HG03064 (cell line): ENCODE measurements around the gene VPS37B.
"Not testable (repeated sequence)": the region's sequence is repeated elsewhere in the genome, so short reads cannot be mapped to it uniquely, and the experiment has no call there.

ENCODE experiments used
- ATAC-seq: cut with Tn5 transposase; IDR thresholded peaks from one replicate; pipeline ENCODE4 v1.9.1; 2021; ENCODE audit warnings: low read depth; ENCODE audit not compliant: unreplicated experiment

The VPS37B gene

GRCh38 chr12:122884091-122884826 is 11.7 kb downstream of the VPS37B start:
- ATAC-seq, result no peak

- ATAC-seq, result no peak
These were observed 12.9 kb downstream of the VPS37B start for GRCh38 chr12:122882908-122883558.

DNA sequence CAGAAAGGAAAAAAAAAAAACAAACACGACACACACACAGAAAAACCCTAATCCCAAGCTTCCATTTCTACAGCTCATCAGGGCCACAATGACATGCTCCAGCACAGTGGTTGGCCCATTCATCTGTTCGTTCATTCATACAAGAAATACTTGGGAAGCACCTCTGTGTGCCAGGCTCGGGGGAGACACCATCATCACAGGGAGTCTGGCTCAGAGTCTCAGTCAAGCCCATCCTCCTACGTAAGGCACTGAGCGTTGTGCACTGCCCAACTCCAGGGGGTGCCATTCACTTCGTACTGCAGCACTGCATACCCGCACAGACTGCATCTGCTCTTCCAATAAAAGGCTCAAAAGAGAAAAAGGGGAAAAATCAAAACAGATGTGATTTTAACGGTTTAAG is 15.3 kb downstream of the VPS37B start:
- no peak for ATAC-seq

- no peak for ATAC-seq
These were observed 15.7 kb downstream of the VPS37B start for GRCh38 chr12:122880155-122880667.

GRCh38 chr12:122878780-122879612 is 16.9 kb downstream of the VPS37B start:
- no peak for ATAC-seq

DNA sequence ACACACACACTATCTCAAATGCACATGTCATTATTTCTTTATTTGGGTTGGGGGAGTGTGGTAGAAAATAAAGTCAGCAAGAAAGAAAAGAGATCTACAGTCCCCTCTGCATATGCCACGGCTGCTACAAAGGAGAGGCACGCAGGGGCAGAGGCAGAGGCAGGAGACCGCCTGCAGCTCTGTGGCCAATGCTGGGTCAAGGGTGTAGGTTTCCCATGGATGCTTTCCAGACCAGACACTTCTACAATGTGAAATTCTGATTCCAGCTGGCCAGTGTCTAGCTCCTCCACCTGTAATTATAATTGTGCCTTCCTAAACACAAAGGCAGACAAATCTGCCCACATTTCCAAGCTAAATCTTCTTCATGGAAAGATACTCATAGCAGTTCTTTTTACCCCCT is 19.2 kb downstream of the VPS37B start:
- no peak for ATAC-seq

- ATAC-seq, result not testable (repeated sequence)
These were observed 19.6 kb downstream of the VPS37B start for GRCh38 chr12:122876281-122876680.

DNA sequence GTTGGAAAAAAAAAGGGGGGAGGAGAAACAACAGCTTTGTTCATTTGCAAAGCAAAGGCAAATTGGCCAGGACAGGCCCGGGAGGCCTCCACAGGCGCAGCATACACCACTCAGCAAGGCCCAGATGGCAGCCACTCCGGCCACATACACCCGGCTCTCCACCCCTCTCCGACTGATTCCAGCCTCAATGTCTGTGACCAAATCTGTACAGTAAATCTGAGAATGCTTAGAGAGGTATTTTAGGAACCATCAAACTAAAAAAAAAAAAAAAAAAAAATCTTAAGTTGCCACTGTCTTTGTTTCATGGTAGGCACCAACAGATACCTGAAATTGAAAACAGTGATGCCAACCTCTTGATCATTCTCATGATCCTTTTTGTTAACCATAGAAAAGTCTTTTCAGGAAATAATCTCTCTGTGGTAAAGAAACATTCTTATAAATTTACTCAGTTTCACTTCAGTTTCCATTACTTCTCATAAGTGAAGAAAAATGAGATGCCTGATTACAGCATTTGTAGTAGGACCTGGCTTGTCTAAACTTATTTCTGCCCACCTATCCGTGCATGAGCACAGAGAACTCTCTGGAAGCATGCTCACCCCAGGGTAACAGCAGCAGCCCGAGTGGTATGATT is 20.2 kb downstream of the VPS37B start:
- ATAC-seq, result no peak

DNA sequence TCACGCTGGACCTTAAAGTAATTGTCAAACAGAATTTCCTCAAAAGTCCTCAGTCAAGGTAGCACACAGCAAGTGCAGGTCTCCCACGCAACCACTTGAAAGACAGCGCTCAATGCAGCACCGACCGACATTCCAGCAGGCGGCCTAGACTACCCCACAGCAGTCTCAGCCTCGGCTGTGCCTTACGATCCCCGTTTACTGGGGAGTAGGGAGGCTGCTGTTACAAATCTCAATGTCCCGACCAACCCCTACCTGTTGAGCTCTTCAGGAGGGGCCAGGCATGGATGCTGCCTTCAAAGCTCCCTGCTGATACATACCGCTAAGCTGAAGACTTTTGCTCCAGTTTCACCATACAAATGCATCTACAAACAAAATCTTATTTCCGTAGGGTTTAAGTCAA is 21.8 kb downstream of the VPS37B start:
- no peak for ATAC-seq

DNA sequence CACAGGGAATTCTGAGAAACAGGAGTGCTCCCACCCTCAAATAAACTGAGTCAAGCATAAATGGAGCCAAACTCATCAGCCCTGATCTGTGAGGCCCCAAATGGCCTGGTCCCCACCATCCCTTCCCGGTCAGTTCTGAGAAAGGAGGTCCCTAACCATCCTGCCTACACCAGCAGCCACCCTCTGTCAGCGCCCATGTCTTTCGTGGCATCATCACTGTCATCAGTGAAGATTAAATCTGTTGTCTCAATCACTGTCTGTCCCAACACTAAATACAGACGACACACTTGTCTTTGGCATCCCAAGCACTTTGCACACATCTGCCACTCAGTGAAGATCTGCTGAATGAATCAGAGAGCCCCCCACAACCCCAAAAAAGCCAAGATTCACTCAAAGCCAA is 22.4 kb downstream of the VPS37B start:
- no peak for ATAC-seq

GRCh38 chr12:122872815-122873361 is 23.0 kb downstream of the VPS37B start:
- no peak for ATAC-seq

- no peak for ATAC-seq
These were observed 23.8 kb downstream of the VPS37B start for GRCh38 chr12:122871851-122872780.

GRCh38 chr12:122870867-122871664 is 24.9 kb downstream of the VPS37B start:
- ATAC-seq, result no peak

DNA sequence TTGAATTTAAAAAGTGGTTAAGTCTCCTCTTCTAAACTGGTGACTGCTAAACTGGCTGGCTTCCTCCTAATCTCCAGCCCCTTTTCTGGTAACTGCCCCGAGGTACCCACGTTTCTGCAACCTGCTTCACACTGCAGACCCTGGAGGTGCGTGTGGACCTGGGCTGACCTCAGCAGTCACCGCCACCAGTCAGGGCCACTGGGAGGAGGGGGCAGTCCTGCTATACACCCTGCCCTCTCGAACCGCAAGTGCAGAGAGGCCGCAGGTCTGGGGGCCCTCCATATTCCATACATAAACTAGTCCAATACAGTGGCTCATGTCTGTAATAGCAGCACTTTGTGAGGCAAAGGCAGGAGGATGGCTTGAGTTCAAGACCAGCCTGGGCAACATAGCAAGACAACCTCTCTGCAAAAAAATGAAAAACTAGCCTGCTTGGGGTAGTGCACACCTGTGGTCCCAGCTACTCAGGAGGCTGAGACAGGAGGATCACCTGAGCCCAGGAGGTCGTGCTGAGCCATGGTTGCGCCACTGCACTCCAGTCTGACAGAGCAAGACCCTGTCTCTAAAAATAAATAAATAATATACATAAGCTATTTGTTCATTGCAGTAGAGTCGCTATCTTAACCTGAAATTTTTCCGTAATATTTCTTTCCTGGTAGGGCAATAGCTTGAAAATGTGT is 25.6 kb downstream of the VPS37B start:
- no peak for ATAC-seq

DNA sequence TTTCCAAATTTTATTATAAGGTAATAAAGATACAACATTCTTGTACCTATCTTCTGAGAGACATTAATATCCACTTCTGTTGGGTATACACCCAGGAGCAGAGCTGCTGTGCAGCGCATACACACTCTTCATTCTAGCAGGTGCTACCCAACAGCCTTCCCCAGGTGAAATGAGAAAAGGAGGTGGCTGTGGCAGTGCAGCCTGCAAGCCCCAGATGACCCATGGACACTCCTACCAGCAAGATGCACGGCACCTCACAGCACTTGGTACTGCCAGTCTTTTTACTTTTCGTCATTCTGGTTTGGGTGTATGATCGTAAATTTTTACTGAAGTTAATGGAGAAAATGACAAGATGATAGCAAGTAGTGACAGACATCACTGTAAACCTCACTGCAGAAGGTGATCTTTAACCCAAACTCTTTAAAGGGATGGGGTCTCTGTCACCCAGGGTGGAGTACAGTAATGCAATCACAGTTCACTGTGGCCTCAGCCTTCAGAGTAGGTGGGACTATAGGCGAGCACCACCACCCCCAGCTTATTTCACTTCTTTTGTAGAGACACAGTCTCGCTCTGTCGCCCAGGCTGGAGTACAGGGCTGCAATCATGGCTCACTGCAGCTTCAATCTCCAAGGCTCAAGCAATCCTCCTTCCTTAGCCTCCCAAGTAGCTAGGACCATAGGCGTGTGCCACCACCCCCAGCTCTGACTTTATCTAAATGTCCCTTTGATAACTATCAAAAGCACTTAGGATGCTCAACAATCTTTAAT is 26.5 kb downstream of the VPS37B start:
- ATAC-seq, result no peak

DNA sequence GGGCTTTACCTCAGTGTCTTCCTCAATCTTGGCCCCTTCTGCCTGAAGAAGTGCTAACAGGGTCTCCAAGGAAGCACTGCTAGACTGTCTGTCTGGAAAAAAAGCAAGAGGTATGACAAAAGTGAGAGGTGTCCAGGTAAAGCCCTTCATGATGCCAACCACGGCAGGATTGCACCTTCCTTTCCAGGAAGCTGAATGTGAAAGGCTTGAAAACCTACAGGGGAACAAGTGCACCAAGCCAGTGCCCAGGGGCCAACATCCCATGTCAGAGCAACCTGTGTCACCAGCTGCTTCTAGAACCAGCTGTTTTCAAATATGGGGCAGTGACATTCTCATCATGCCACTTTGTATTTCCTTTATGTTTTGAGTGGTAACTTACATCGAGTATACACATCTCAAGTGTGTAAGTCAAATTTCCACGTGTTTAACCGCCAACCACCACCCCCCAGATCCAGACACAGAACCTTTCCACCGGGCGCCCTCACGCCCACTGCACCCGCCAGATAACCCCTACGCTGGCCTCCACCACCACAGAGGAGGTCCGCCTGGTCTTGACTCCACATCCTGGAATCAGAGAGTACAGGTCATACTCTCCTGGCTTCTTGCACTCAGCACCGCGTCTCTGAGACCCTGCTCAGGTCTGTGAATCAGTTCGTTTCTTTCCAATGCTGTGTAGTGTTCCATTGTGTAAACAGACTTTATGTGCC is 27.3 kb downstream of the VPS37B start:
- ATAC-seq, result no peak
